Upper lobe of left lung (tissue), 6 donors: ENCODE data around the gene DNAJC22. TPM values are rescaled to one million over a fixed set of nuclear protein-coding genes. Genes with fewer than 3 reads are reported as not detected.

Experiments
- ATAC-seq, 2 donors: fragments of 200-7000 bp; cut with Tn5 transposase; one replicate each; pipeline ENCODE4 v1.9.1; 2022; ENCODE audit warnings: mild to moderate bottlenecking in 2 of 2, moderate library complexity in 2 of 2; ENCODE audit not compliant: low FRiP score in 2 of 2
- DNase-seq, 2 donors: peaks; one replicate each; pipeline ENCODE4 v3.0.0-alpha.2; 2019 to 2020
- H3K27ac ChIP-seq, 4 donors: fragments of 200-600 bp; sonication (generic); one replicate each; pipeline ENCODE4 v1.5.1; 2016 to 2019
- H3K27me3 ChIP-seq, 4 donors: fragments of 200-600 bp; sonication (generic); one replicate each; pipeline ENCODE4 v1.5.1; 2017 to 2019
- H3K36me3 ChIP-seq, 4 donors: fragments of 200-600 bp; sonication (generic); one replicate each; pipeline ENCODE4 v1.5.1; 2016 to 2019
- H3K4me1 ChIP-seq, 4 donors: fragments of 200-600 bp; sonication (generic); one replicate each; pipeline ENCODE4 v1.5.1; 2018 to 2019
- H3K4me3 ChIP-seq, 4 donors: fragments of 200-600 bp; sonication (generic); one replicate each; pipeline ENCODE4 v1.5.1; 2017 to 2019; ENCODE audit warnings: mild to moderate bottlenecking in 2 of 4, moderate library complexity in 1 of 4
- H3K9me3 ChIP-seq, 4 donors: fragments of 200-600 bp; sonication (generic); one replicate each; pipeline ENCODE4 v1.5.1; 2018 to 2019
- EP300 ChIP-seq, 4 donors: sonication (generic); formaldehyde crosslinking; IDR thresholded peaks; one replicate each; pipeline ENCODE4 v1.5.1; 2017; ENCODE audit warnings: antibody characterized with exemption in 4 of 4, control low read depth in 2 of 4
- POLR2A ChIP-seq, 4 donors: fragments of 450-650 bp; IDR thresholded peaks; one replicate each; pipeline ENCODE4 v1.5.1; 2016 to 2017; ENCODE audit warnings: antibody characterized with exemption in 4 of 4, mild to moderate bottlenecking in 2 of 4
- POLR2AphosphoS5 ChIP-seq, 2 donors: sonication (generic); formaldehyde crosslinking; IDR thresholded peaks; one replicate each; pipeline ENCODE4 v1.5.1; 2017; ENCODE audit warnings: antibody characterized with exemption in 2 of 2
- WGBS, 2 donors: methylation state at CpG; one replicate each; pipeline ENCODE4 v1.1.5; 2017 to 2018; 5-methylcytosine and 5-hydroxymethylcytosine counted together
- total RNA-seq, 6 donors: library from RNA; depleted of rRNA in 4 of 6; stranded (reverse); fragments of >200 nt in 4 of 6; gene quantifications; one replicate each; pipeline versions ENCODE4 v1.1.0 to v1.2.1, GENCODE V29; 2016 to 2021
- TF ChIP-seq, protein P1 (sequence below), 6 experiments: fragments of 450-650 bp in 4 of 6; fragments of 200-600 bp in 2 of 6; sonication (generic) in 2 of 6; IDR thresholded peaks; one replicate each; pipeline ENCODE4 v1.5.1; 2016 to 2019; ENCODE audit warnings: antibody characterized with exemption in 6 of 6
- donor health status: DM: no; HTN: no; CAD: no; lungs with moderate emphysema.
- donor health status: DM: no; HTN: yes; CAD: no; lungs with severe emphysema.

The DNAJC22 gene
- total RNA-seq, 6 donors from 2014 or later: 0.15 to 0.59 (median 0.38) TPM; not detected in 2

DNA sequence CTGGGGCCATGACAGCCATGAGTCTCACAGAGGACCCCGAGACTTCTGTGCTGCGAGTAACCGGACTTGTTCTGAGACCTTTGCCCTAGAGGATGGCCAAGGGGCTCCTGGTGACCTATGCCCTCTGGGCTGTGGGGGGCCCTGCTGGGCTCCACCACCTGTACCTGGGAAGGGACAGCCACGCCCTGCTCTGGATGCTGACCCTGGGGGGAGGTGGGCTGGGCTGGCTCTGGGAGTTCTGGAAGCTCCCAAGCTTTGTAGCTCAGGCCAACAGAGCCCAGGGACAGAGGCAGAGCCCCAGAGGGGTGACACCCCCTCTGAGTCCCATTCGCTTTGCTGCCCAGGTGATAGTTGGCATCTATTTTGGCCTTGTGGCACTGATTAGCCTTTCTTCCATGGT lies 2.1 kb downstream of the DNAJC22 start:
- Histone ChIP-seq H3K9me3 (no peaks in the 10 kb centered on the region), H3K27ac (no peak overlapping the region), H3K27me3 (peaks cover 4 to 43% (median 31%) of the 10 kb centered on the region in 4 donors), H3K4me1 (peaks cover 36 to 39% (median 37%) of the 10 kb centered on the region in 4 donors), H3K36me3 (no peaks in the 10 kb centered on the region), H3K4me3 (no peak overlapping the region)
- DNase-seq (peak; percentile 8 to 26), ATAC-seq (no peak)
- 93 to 100% methylated on average over 1 to 5 of the region's 5 CpGs for WGBS, 2 donors
- TF ChIP-seq POLR2AphosphoS5 (IDR thresholded peaks at IDR 0.05) (no peak), POLR2A (IDR thresholded peaks at IDR 0.05) (no peak), EP300 (IDR thresholded peaks at IDR 0.05) (no peak)
- TF ChIP-seq, protein P1, sequence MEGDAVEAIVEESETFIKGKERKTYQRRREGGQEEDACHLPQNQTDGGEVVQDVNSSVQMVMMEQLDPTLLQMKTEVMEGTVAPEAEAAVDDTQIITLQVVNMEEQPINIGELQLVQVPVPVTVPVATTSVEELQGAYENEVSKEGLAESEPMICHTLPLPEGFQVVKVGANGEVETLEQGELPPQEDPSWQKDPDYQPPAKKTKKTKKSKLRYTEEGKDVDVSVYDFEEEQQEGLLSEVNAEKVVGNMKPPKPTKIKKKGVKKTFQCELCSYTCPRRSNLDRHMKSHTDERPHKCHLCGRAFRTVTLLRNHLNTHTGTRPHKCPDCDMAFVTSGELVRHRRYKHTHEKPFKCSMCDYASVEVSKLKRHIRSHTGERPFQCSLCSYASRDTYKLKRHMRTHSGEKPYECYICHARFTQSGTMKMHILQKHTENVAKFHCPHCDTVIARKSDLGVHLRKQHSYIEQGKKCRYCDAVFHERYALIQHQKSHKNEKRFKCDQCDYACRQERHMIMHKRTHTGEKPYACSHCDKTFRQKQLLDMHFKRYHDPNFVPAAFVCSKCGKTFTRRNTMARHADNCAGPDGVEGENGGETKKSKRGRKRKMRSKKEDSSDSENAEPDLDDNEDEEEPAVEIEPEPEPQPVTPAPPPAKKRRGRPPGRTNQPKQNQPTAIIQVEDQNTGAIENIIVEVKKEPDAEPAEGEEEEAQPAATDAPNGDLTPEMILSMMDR (IDR thresholded peaks at IDR 0.05): no peak

GRCh38 chr12:49349266-49349665 lies 2.6 kb downstream of the DNAJC22 start:
- TF ChIP-seq POLR2AphosphoS5 (IDR thresholded peaks at IDR 0.05): no peak
- TF ChIP-seq POLR2A (IDR thresholded peaks at IDR 0.05): no peak
- TF ChIP-seq, protein P1 (IDR thresholded peaks at IDR 0.05): no peak
- TF ChIP-seq EP300 (IDR thresholded peaks at IDR 0.05): no peak
- DNase-seq: peak in 1 of 2 donors; percentile 13
- H3K36me3 ChIP-seq: no peaks in the 10 kb centered on the region
- WGBS, 2 donors: 92 to 95% methylated on average over 11 of the region's 11 CpGs
- H3K27ac ChIP-seq: no peak overlapping the region
- H3K4me1 ChIP-seq: peaks cover 34 to 37% (median 36%) of the 10 kb centered on the region in 4 donors
- H3K4me3 ChIP-seq: no peak overlapping the region
- H3K27me3 ChIP-seq: peaks cover 2 to 38% (median 29%) of the 10 kb centered on the region in 4 donors
- no peak for ATAC-seq
- no peaks in the 10 kb centered on the region for H3K9me3 ChIP-seq

GRCh38 chr12:49352351-49352750 lies 5.7 kb downstream of the DNAJC22 start:
- no peaks in the 10 kb centered on the region for H3K9me3 ChIP-seq
- H3K27ac ChIP-seq: no peak overlapping the region
- no peak overlapping the region for H3K4me3 ChIP-seq
- ATAC-seq: no peak
- WGBS, 2 donors: 84 to 87% methylated on average over 2 of the region's 2 CpGs
- no peak for TF ChIP-seq POLR2A (IDR thresholded peaks at IDR 0.05)
- TF ChIP-seq POLR2AphosphoS5 (IDR thresholded peaks at IDR 0.05): no peak
- TF ChIP-seq, protein P1 (IDR thresholded peaks at IDR 0.05): no peak
- no peak for TF ChIP-seq EP300 (IDR thresholded peaks at IDR 0.05)
- H3K36me3 ChIP-seq: no peaks in the 10 kb centered on the region
- no peak for DNase-seq
- peaks cover 7 to 10% (median 9%) of the 10 kb centered on the region in 4 donors for H3K4me1 ChIP-seq
- H3K27me3 ChIP-seq: peaks cover 0 to 7% (median 2%) of the 10 kb centered on the region in 4 donors

DNA sequence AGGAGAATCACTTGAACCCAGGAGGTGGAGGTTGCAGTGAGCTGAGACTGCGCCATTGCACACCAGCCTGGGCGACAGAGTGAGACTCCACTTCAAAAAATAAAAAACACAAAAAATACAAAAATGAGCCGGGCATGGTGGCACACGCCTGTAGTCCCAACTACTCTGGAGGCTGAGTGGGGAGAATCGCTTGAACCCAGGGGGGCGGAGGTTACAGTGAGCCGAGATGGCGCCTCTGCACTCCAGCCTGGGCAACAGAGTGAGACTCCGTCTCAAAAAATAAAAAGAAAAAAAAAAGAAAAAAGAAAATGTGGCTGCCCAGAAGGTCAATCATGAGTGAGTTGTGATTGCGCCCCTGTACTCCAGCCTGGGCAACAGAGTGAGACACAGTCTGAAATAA lies 9.2 kb downstream of the DNAJC22 start:
- Histone ChIP-seq H3K9me3 (no peaks in the 10 kb centered on the region), H3K27ac (no peak overlapping the region), H3K27me3 (no peaks in the 10 kb centered on the region), H3K36me3 (no peaks in the 10 kb centered on the region), H3K4me1 (peaks cover 0 to 6% (median 0%) of the 10 kb centered on the region in 4 donors), H3K4me3 (no peak overlapping the region)
- 90 to 94% methylated on average over 9 to 10 of the region's 10 CpGs for WGBS, 2 donors
- no peak for ATAC-seq
- no peak for DNase-seq
- TF ChIP-seq EP300 (IDR thresholded peaks at IDR 0.05) (no peak), POLR2AphosphoS5 (IDR thresholded peaks at IDR 0.05) (no peak), POLR2A (IDR thresholded peaks at IDR 0.05) (no peak)
- TF ChIP-seq, protein P1 (IDR thresholded peaks at IDR 0.05): no peak

- Histone ChIP-seq H3K4me1 (peaks cover 0 to 6% (median 0%) of the 10 kb centered on the region in 4 donors), H3K9me3 (no peaks in the 10 kb centered on the region), H3K4me3 (no peak overlapping the region), H3K36me3 (no peaks in the 10 kb centered on the region), H3K27me3 (no peaks in the 10 kb centered on the region), H3K27ac (no peak overlapping the region)
- ATAC-seq: peak in 1 of 2 donors; percentile 28
- WGBS, 2 donors: 7 to 18% methylated on average over 3 of the region's 3 CpGs
- no peak for DNase-seq
- TF ChIP-seq, protein P1 (IDR thresholded peaks at IDR 0.05): peak in 4 of 6 experiments; percentile 29 to 37 (median 32)
- no peak for TF ChIP-seq POLR2AphosphoS5 (IDR thresholded peaks at IDR 0.05)
Measured at GRCh38 chr12:49357103-49357678, 10.5 kb downstream of the DNAJC22 start.
